Measurements from ENCODE around the gene KPNA5. TPM values are rescaled to one million over a fixed set of nuclear protein-coding genes. Genes with fewer than 3 reads are reported as not detected.

KPNA5 gene
- total and polyA plus RNA-seq, 2 of the 8 experiments (the other 6 are each of a cell fraction or from before 2014, with no cell fraction given): 2.0 to 9.7 TPM

GRCh38 chr6:116672306-116672705, 8.7 kb upstream of the KPNA5 start (continued):
- TF ChIP-seq PHF8 (conservative IDR thresholded peaks at IDR 0.05; ENCODE audit: low read depth, low read length): no peak
- TF ChIP-seq SIN3A (conservative IDR thresholded peaks at IDR 0.05 in 1 of 2, IDR thresholded peaks at IDR 0.05 in 1 of 2; ENCODE audit: low read depth in 1 of 2, low read length in 2 of 2): no peak
- TF ChIP-seq, protein P1, sequence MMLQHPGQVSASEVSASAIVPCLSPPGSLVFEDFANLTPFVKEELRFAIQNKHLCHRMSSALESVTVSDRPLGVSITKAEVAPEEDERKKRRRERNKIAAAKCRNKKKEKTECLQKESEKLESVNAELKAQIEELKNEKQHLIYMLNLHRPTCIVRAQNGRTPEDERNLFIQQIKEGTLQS (IDR thresholded peaks at IDR 0.05; ENCODE audit: insufficient read depth, low read depth, low read length): no peak
- no peak for TF ChIP-seq FOSL1 (IDR thresholded peaks at IDR 0.05; ENCODE audit: insufficient read depth, low read depth, low read length)
- no peak for TF ChIP-seq HDAC2 (IDR thresholded peaks at IDR 0.05; ENCODE audit: borderline replicate concordance in 1 of 2, low read depth in 2 of 2, low read length in 2 of 2)
